K562 (cell line): ENCODE results near the gene VPREB1. TPM values are rescaled to one million over a fixed set of nuclear protein-coding genes. Genes with fewer than 3 reads are reported as not detected.

Experiments
- ATAC-seq: fragments of 200-7000 bp; cut with Tn5 transposase; 3 replicates; pipeline ENCODE4 v1.9.1; 2020; ENCODE audit warnings: moderate library complexity
- BruUV-seq: library from RNA; stranded (reverse); fragments of 400-500 nt; replicated peaks from 2 replicates; lab custom pipeline; 2021; lab: Mats Ljungman, UMichigan
- CTCF ChIA-PET: fragments of 300-600 bp; formaldehyde crosslinking; extraction: SDS; loops from one replicate; lab custom pipeline; 2021; ENCODE audit warnings: low intra/inter-chr PET ratio; lab: Yijun Ruan, JAX
- POLR2A ChIA-PET: fragments of 300-600, 350-650 bp; sonication (Branson Sonifier 250); formaldehyde crosslinking; extraction: SDS; loops from one replicate; lab custom pipeline; 2021; ENCODE audit warnings: antibody characterized with exemption, inconsistent platforms; lab: Yijun Ruan, JAX
- DNase-seq, 4 experiments: peaks; one replicate each; pipeline versions ENCODE4 v3.0.0 to v3.0.0-alpha.2; 2011 to 2018; ENCODE audit warnings: low spot score in 3 of 4, mixed read lengths in 3 of 4; ENCODE audit errors: extremely low read depth in 1 of 4
- FAIRE-seq: peaks from 2 replicates; lab custom pipeline; 2011; peaks lifted over from hg19 to GRCh38; lab: Jason Lieb, UNC
- H2AFZ ChIP-seq: 2 replicates; pipeline ENCODE4 v1.6.0; 2011; ENCODE audit warnings: low read depth, low read length, control low read depth, inconsistent platforms
- H3K27ac ChIP-seq: fragments of 200-600 bp; 3 replicates; pipeline ENCODE4 v1.8.0; 2011; ENCODE audit warnings: low read depth, mild to moderate bottlenecking, control low read depth, inconsistent platforms, low read length, moderate library complexity, mixed read lengths; ENCODE audit errors: extremely low read depth
- H3K27me3 ChIP-seq, 2 experiments: fragments of 300-600 bp in 1 of 2; 2 replicates in 1 of 2; 3 replicates in 1 of 2; pipeline versions ENCODE4 v1.6.0 to v1.8.0; 2011; ENCODE audit warnings: inconsistent platforms in 2 of 2, low read length in 2 of 2, mild to moderate bottlenecking in 1 of 2, mixed read lengths in 1 of 2, moderate library complexity in 1 of 2; ENCODE audit not compliant: control insufficient read depth in 2 of 2, insufficient read depth in 2 of 2
- H3K36me3 ChIP-seq: fragments of 300-600 bp; 3 replicates; pipeline ENCODE4 v1.8.0; 2011; ENCODE audit warnings: mild to moderate bottlenecking, low read length, inconsistent platforms; ENCODE audit not compliant: control insufficient read depth, insufficient read depth
- H3K4me1 ChIP-seq, 2 experiments: fragments of 200-600 bp in 1 of 2; replicated peaks in 1 of 2; 2 replicates in 1 of 2; 3 replicates in 1 of 2; pipeline versions ENCODE4 v1.5.1 to v1.8.0; 2011; ENCODE audit warnings: inconsistent platforms in 2 of 2, low read length in 2 of 2, mild to moderate bottlenecking in 1 of 2, mixed read lengths in 1 of 2, moderate library complexity in 1 of 2; ENCODE audit not compliant: control insufficient read depth in 2 of 2, insufficient read depth in 2 of 2
- H3K4me2 ChIP-seq: 2 replicates; pipeline ENCODE4 v1.6.1; 2011; ENCODE audit warnings: low read length, control low read depth, inconsistent platforms, mixed read lengths; ENCODE audit not compliant: insufficient read depth
- H3K4me3 ChIP-seq: fragments of 200-600 bp; sonication (generic), shearing (Covaris generic); 2 replicates; pipeline ENCODE4 v1.5.1; 2016; ENCODE audit warnings: control low read depth, inconsistent platforms
- H3K79me2 ChIP-seq: fragments of 200-600 bp; 3 replicates; pipeline ENCODE4 v1.8.0; 2011; ENCODE audit warnings: low read length, inconsistent platforms; ENCODE audit not compliant: control insufficient read depth, insufficient read depth
- H3K9ac ChIP-seq, 2 experiments: 2 replicates each; pipeline versions ENCODE4 v1.6.0 to v1.6.1; 2011; ENCODE audit warnings: low read depth in 2 of 2, low read length in 2 of 2, control low read depth in 1 of 2, inconsistent platforms in 1 of 2, mild to moderate bottlenecking in 1 of 2, mixed read lengths in 1 of 2; ENCODE audit not compliant: insufficient read depth in 1 of 2
- H3K9me1 ChIP-seq: one replicate; pipeline ENCODE4 v1.6.0; 2011; ENCODE audit warnings: inconsistent platforms, mild to moderate bottlenecking, low read length, moderate library complexity; ENCODE audit not compliant: control insufficient read depth, insufficient read depth
- H3K9me3 ChIP-seq: replicated peaks from 2 replicates; pipeline ENCODE4 v1.5.1; 2011; ENCODE audit warnings: low read depth, low read length, inconsistent platforms; ENCODE audit not compliant: control insufficient read depth, insufficient read depth
- H4K20me1 ChIP-seq: replicated peaks from 2 replicates; pipeline ENCODE4 v1.6.1; 2011; ENCODE audit warnings: low read length, inconsistent platforms, mixed read lengths; ENCODE audit not compliant: control insufficient read depth, insufficient read depth
- ATF2 ChIP-seq: sonication (generic); formaldehyde crosslinking; IDR thresholded peaks from 2 replicates; pipeline ENCODE4 v1.8.1; 2022; ENCODE audit warnings: missing genetic modification reagents
- CTBP1 ChIP-seq: fragments of 450-650 bp; IDR thresholded peaks from 2 replicates; pipeline ENCODE4 v1.6.1; 2016; ENCODE audit warnings: borderline replicate concordance
- ELF1 ChIP-seq: fragments of 200-800 bp; sonication (Bioruptor generic); IDR thresholded peaks from 2 replicates; pipeline ENCODE4 v1.6.1; 2016; ENCODE audit warnings: missing genetic modification characterization, missing compliant biosample characterization
- EP400 ChIP-seq: fragments of 450-650 bp; IDR thresholded peaks from 2 replicates; pipeline ENCODE4 v1.6.1; 2017; ENCODE audit warnings: antibody characterized with exemption, mild to moderate bottlenecking, moderate library complexity
- ESRRA ChIP-seq: fragments of 450-650 bp; IDR thresholded peaks from 2 replicates; pipeline ENCODE4 v1.6.1; 2014; ENCODE audit warnings: low read depth, mild to moderate bottlenecking, moderate library complexity, borderline replicate concordance
- FUS ChIP-seq: fragments of 200-400 bp; formaldehyde crosslinking; optimal IDR thresholded peaks from 2 replicates; pipeline ENCODE3; 2017; ENCODE audit warnings: low read depth, low read length
- GTF2F1 ChIP-seq: IDR thresholded peaks from 2 replicates; pipeline ENCODE4 v1.6.1; 2011; ENCODE audit warnings: low read depth, low read length, improper control_type of control experiment
- MTA3 ChIP-seq: fragments of 450-650 bp; formaldehyde crosslinking; IDR thresholded peaks from 2 replicates; pipeline ENCODE4 v1.6.1; 2017; ENCODE audit warnings: mild to moderate bottlenecking, borderline replicate concordance
- RB1 ChIP-seq: fragments of 450-650 bp; IDR thresholded peaks from 2 replicates; pipeline ENCODE4 v1.6.1; 2017; ENCODE audit warnings: low read depth, mild to moderate bottlenecking
- SPI1 ChIP-seq: IDR thresholded peaks from 2 replicates; pipeline ENCODE4 v1.6.1; 2011; ENCODE audit warnings: low read depth, low read length, control low read depth, borderline replicate concordance
- TARDBP ChIP-seq: fragments of 450-650 bp; IDR thresholded peaks from 2 replicates; pipeline ENCODE4 v1.6.1; 2016
- ZBTB11 ChIP-seq, 3 experiments: fragments of 200-800 bp in 1 of 3; fragments of 250-450 bp in 1 of 3; fragments of 450-650 bp in 1 of 3; sonication (Bioruptor Pico) in 1 of 3; sonication (Bioruptor generic) in 1 of 3; formaldehyde crosslinking in 1 of 3; IDR thresholded peaks; 2 replicates each; pipeline versions ENCODE4 v1.6.1 to v1.8.0; 2016 to 2022; ENCODE audit warnings: mild to moderate bottlenecking in 2 of 3, missing genetic modification characterization in 2 of 3, missing compliant biosample characterization in 1 of 3, moderate library complexity in 1 of 3
- WGBS: fragments of 100-300 bp; shearing (Covaris generic); methylation state at CpG from one replicate; pipeline ENCODE4 v1.1.6; 2016; ENCODE audit warnings: low coverage, mixed read lengths; ENCODE audit not compliant: insufficient coverage; ENCODE audit errors: missing lambda C conversion rate; 5-methylcytosine and 5-hydroxymethylcytosine counted together
- in situ Hi-C: fragments of 300-500 bp; cut with MboI; formaldehyde crosslinking; loops from 4 replicates; pipeline ENCODE4 v1.15.0; 2018; ENCODE audit warnings: inconsistent platforms, mixed read lengths
- intact Hi-C: fragments of 100-400 bp; cut with micrococcal nuclease; formaldehyde crosslinking; loops from 2 replicates; pipeline ENCODE4 v1.14.2; 2022
- polyA plus RNA-seq, 8 experiments: library from polyadenylated mRNA; depleted of rRNA in 4 of 8; stranded (reverse) in 5 of 8; unstranded in 3 of 8; fragments of >200 nt; fragmentation: Nextera tagmentation in 2 of 8; fragmentation: Illumina TruSeq in 1 of 8; extraction: Ambion mirVana in 2 of 8; extraction: Trizol in 1 of 8; gene quantifications; 2 replicates each; pipeline versions ENCODE4 v1.2.1 to v1.2.3, GENCODE V29; 2011 to 2014; ENCODE audit warnings: inconsistent platforms in 1 of 8, missing spikeins in 1 of 8
- total RNA-seq, 7 experiments: library from RNA; depleted of rRNA in 6 of 7; stranded (reverse); fragments of >200 nt in 6 of 7; fragmentation: Illumina TruSeq in 2 of 7; extraction: Trizol in 2 of 7; gene quantifications; 2 replicates each; pipeline versions ENCODE4 v1.2.1 to v1.2.3, GENCODE V29; 2011 to 2021; ENCODE audit warnings: low replicate concordance in 1 of 7
- TF ChIP-seq, protein P1 (sequence below): sonication (generic); formaldehyde crosslinking; IDR thresholded peaks from 2 replicates; pipeline ENCODE4 v1.8.0; 2022; ENCODE audit warnings: mild to moderate bottlenecking, missing genetic modification reagents
- TF ChIP-seq, protein P2 (sequence below): sonication (generic); formaldehyde crosslinking; IDR thresholded peaks from 2 replicates; pipeline ENCODE4 v1.8.0; 2022; ENCODE audit warnings: mild to moderate bottlenecking, missing genetic modification reagents

VPREB1 gene
- total and polyA plus RNA-seq, 9 of the 15 experiments (the other 6 are each of a cell fraction or from before 2014, with no cell fraction given), result not detected

DNA sequence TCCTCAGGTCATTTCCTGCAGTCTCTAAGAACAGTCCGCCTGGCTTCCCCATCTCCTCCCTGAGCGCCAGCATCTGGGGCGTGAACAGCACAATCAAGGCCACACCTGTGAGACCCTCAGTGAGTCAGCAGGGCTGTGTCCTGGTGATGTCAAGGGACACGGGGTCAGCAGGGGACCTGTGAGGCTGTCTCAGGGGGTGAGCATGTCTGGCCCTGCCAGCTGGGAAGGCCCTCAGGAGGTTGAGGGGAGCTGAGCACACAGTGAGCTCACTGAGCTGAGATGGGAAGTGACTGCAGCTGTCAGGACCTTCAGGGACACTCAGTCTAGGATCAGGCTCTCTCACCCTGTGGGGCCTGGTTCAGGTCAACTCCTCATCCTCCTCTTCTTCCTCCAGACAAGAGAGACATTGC lies 46.6 kb upstream of the VPREB1 start (continued):
- TF ChIP-seq ZBTB11 (CRISPR knock-in tag; IDR thresholded peaks at IDR 0.05), result no peak
- no peak for TF ChIP-seq TARDBP
- TF ChIP-seq, all 486 proteins: peak for 20

DNA sequence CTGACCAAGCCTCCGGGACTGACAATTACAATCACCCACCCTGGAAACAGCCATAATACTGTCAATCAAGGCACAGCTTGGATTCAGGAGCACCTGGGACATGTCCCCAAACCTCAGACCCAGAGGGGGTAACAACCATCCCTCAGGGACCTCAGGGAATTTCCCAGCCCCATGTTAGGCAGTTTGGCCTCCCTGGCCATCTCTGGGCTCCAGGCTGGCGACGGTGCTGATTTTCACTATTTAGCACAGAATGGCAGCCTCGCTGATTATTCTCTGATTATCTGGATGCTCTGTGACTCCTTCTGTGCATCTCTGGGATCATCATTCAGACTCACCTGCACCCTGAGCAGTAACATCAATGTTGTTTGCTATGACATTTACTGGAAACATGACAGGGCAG lies 45.8 kb upstream of the VPREB1 start:
- CTCF ChIA-PET, result interaction anchor here (0.6 to 1.0 kb wide), 4 partner anchors 14 to 148 kb away, joined by 3 to 4 read pairs (median 3); no protein-coding TSS in a partner anchor
- POLR2A ChIA-PET, result interaction anchor here (0.8 to 4.9 kb wide), 3 partner anchors 9 to 63 kb away, joined by 3 to 61 read pairs (median 7); no protein-coding TSS in a partner anchor
- H3K4me2 ChIP-seq, result no peak overlapping the region
- DNase-seq (no peak), ATAC-seq (no peak), FAIRE-seq (no peak)
- H3K9ac ChIP-seq, result no peak overlapping the region
- H4K20me1 ChIP-seq, result peaks cover 45% of the 10 kb centered on the region
- peaks cover 11% of the 10 kb centered on the region for H3K9me1 ChIP-seq
- WGBS, result 3% methylated on average over 4 of the region's 4 CpGs
- intact Hi-C loops, result loop anchor here (5.0 kb wide), 1 partner anchor 211 kb away; no protein-coding TSS in a partner anchor
- H3K27me3 ChIP-seq, result peaks cover 34 to 64% of the 10 kb centered on the region in 2 experiments
- no peak overlapping the region for H3K27ac ChIP-seq
- no peaks in the 10 kb centered on the region for H3K9me3 ChIP-seq
- H3K36me3 ChIP-seq, result no peaks in the 10 kb centered on the region
- peaks cover 3 to 13% of the 10 kb centered on the region in 2 experiments; a peak in 3 of 5 replicates for H3K4me1 ChIP-seq
- H2AFZ ChIP-seq, result no peak overlapping the region
- no peaks in the 10 kb centered on the region for H3K79me2 ChIP-seq
- H3K4me3 ChIP-seq, result no peak overlapping the region
- in situ Hi-C loops, result no loop called here
- BruUV-seq, result no TSS peak
- no peak for TF ChIP-seq ESRRA
- TF ChIP-seq ELF1 (tag), result no peak
- no peak for TF ChIP-seq ATF2
- no peak for TF ChIP-seq EP400
- no peak for TF ChIP-seq MTA3
- no peak for TF ChIP-seq FUS
- TF ChIP-seq RB1, result 0 out of 2 replicates have a peak, but pooled peaks have one; percentile 35
- TF ChIP-seq, protein P1, sequence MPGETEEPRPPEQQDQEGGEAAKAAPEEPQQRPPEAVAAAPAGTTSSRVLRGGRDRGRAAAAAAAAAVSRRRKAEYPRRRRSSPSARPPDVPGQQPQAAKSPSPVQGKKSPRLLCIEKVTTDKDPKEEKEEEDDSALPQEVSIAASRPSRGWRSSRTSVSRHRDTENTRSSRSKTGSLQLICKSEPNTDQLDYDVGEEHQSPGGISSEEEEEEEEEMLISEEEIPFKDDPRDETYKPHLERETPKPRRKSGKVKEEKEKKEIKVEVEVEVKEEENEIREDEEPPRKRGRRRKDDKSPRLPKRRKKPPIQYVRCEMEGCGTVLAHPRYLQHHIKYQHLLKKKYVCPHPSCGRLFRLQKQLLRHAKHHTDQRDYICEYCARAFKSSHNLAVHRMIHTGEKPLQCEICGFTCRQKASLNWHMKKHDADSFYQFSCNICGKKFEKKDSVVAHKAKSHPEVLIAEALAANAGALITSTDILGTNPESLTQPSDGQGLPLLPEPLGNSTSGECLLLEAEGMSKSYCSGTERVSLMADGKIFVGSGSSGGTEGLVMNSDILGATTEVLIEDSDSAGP, result no peak
- TF ChIP-seq CTBP1, result 0 out of 2 replicates have a peak, but pooled peaks have one; percentile 25
- TF ChIP-seq GTF2F1, result no peak
- TF ChIP-seq SPI1, result no peak
- TF ChIP-seq, protein P2, sequence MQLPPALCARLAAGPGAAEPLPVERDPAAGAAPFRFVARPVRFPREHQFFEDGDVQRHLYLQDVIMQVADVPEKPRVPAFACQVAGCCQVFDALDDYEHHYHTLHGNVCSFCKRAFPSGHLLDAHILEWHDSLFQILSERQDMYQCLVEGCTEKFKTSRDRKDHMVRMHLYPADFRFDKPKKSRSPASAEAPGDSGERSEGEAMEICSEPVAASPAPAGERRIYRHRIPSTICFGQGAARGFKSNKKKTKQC (CRISPR knock-in tag), result 0 out of 2 replicates have a peak, but pooled peaks have one; percentile 40
